AG20443 (cell line): Measurements from ENCODE around the gene PCP4L1.
"Not testable (repeated sequence)": the region's sequence is repeated elsewhere in the genome, so short reads cannot be mapped to it uniquely, and the experiment has no call there.

ENCODE experiments used
- DNase-seq: peaks from one replicate; pipeline ENCODE4 v3.0.0; 2012; ENCODE audit warnings: low spot score, mixed read lengths

PCP4L1 gene

DNA sequence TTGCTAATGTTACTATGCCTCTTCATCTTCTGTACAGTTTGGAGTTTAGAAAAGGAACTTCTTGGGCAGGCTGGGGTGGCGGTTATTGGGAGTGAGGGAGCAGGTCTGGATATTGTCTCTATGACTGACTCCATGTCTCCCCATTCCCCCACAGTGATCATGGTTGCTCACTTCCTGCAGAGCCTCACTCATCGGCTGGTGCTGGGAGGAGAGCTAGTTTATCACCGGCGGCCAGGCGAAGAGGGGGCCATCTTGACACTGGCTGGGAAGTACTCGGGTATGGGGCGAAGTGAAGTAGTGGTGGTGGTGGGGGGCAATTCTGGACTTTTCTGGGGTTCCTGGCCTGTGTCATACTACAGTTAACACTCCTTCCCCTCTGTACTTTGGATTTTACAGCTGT lies 30.5 kb upstream of the PCP4L1 start:
- DNase-seq, result no peak

DNA sequence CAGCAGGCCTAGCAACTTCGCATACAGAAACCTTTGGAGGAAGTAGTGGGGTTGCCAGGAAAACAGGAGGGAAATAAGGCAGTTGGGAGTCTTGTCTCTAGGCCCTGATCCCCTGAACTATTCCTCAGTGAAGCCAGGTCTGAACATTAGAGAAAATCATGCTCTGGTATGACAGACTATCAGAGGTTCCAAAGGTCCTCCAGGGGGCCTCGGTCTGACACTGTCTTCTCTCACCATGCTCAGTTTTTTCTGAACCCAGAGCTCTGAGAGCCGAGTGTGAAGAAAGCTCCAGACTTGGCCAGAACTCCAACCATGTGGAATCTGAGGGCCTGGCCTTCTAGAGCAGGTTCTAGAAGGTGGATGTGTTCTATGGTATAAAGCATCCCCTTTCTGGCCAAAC lies 28.6 kb upstream of the PCP4L1 start:
- no peak for DNase-seq

DNA sequence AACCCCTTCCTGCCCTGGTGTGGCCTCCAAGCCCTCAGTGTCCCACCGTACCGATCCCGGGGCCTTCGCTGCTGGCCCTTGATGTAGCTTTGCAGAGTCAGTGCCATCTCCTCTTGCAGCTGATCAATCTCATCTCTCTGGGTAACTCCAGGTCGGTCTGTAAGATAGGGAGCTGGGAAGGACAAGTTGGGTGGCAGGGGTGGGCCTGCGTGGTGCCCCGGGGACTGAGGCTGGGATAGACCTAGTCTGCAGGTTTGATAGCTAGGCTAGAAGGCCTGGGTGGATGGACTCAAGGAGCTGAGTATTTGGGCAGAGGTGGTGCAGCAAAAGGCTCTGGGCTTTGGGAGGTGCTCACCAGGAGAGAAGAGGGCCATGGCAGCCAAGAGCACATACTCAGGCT lies 27.8 kb upstream of the PCP4L1 start:
- DNase-seq, result no peak

DNA sequence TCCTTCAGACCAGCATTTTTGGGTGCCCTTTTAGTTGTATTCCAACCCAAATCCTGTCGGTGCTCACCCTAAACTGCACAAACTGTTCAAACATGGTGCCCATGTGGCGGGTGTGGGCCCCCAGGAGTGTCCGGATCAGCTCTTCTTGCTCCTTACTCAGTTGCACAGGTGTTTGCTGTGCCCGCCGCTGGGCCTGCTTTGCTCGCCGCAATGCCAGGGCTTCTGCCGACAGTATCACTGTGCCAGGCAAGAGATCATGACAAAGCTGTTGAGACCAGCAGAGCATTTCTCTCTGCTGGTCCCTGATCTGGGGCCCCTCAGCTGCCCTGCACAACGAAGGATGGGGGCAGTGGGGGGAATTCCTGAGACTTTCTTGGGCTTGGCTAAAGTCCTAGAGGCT lies 25.4 kb upstream of the PCP4L1 start:
- no peak for DNase-seq

DNA sequence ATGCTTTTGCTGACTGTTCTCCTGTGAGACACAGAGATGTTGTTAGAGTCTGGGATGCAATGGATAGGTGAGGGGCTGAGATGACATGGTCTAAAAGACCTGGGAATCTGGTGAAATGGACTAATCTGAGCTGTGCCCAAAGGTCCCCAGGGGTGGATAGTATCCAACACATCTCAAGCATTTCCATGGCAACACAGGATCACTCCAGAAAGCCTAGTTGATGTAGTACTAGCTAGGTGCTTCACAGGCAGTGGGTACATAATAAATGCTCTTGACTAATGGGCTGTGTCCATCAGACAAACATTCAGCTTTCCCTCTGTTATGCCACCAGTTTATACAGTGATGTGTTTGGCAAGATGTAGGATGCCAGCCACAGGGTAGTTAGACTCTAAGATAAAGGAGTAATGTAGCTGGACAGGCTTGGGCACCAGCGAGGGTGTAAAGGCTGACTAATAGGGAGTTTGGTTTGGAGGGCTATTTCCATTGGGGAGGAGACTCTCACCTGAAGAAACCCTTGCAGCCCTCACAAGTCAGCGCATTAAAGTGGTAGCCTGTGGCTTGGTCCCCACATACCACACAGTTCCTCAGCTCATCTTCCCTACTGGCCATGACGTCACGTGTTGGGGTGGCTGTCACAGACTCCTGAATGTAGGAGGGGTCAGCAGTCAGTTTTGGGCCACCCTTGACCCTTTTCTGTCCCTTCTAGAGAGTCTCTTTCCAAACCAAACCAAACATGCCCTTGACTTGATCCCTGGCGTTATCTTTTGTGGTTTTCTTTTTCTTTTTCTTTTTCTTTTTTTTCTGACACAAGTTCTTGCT lies 22.4 kb upstream of the PCP4L1 start:
- DNase-seq, result no peak

- peak; percentile 58 for DNase-seq
These were observed 20.5 kb upstream of the PCP4L1 start, which contains the start of gene NR1I3 for GRCh38 chr1:161238039-161238473. TSS of gene NR1I3 (minus strand) at chr1:161238203. CDS start at chr1:161236565, 1,638 bp downstream.

GRCh38 chr1:161241682-161242081 lies 16.9 kb upstream of the PCP4L1 start:
- no peak for DNase-seq

DNA sequence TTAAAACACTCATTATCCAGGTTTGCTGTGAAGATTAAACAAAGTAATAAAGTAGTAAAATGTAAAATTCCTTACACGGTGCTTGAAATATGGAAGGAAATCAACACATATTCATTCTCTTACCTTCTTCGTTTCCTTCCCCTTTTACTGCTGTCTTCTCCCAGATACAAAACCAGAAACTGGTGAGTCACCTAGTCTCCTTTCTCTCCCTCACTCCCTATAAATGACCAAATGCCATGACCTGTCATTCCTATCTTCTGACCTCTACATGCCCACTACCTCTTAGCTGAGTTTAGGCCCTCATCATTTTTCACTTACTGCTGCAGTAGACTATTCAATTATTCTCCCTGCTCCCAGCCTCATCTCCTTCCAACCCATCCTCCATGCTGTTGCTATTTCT lies 16.2 kb upstream of the PCP4L1 start:
- no peak for DNase-seq

DNA sequence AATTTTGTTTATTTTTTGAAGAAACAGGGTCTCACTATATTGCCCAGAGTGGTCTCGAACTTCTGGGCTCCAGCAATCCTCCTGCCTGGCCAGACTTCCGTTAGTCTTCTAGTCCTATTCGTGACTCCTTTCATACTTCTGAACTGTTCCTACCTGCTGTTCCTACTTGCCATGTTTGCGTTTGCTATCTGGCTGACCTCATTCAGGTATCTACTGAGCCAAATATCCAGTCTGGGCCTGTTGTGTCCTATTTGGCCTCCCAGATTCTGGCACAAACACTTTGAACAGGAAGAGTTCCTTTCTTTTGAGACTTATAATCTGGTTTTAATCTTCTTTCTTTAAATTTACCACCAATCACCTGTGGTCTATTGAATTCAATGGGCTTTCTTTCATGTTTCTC lies 13.7 kb upstream of the PCP4L1 start:
- no peak for DNase-seq

- not testable (repeated sequence) for DNase-seq
These were observed 8.4 kb upstream of the PCP4L1 start for GRCh38 chr1:161250100-161250499.

- no peak for DNase-seq
These were observed 7.7 kb upstream of the PCP4L1 start for GRCh38 chr1:161250829-161251228.

- DNase-seq, result no peak
These were observed 7.0 kb upstream of the PCP4L1 start for GRCh38 chr1:161251579-161251978.

- DNase-seq, result not testable (repeated sequence)
These were observed 3.2 kb upstream of the PCP4L1 start for GRCh38 chr1:161255302-161255701.

DNA sequence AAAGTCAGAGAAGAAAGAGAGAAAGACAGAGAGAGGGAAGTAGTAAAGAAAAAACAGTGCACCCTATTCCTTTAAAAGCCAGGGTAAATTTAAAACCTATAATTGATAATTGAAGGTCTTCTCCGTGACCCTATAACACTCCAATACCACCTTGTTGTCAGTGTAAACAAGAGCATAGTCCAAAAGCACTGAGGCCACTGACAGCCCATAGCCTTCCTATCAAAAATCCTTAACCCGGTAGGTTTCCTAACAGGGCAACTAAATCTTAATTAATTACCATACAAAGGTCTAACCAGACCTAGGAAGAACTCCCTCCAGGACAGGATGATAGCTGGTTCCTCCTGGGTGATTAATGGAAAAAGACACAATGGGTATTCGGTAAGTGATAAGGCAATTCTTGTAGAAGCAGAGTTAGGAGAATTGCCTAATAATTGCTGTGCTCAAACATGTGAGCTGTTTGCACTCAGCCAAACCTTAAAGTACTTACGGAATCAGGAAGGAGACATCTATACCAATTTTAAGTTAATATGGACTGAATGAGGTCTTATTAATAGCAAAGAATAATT lies 2.5 kb upstream of the PCP4L1 start:
- not testable (repeated sequence) for DNase-seq

- DNase-seq, result not testable (repeated sequence)
These were observed 1.4 kb upstream of the PCP4L1 start for GRCh38 chr1:161257109-161257508.

- no peak for DNase-seq
These were observed 779 bp downstream of the PCP4L1 start for GRCh38 chr1:161259345-161259702.

- no peak for DNase-seq
These were observed 1.2 kb downstream of the PCP4L1 start for GRCh38 chr1:161259765-161260164.

- no peak for DNase-seq
These were observed 2.1 kb downstream of the PCP4L1 start for GRCh38 chr1:161260376-161261260.

- no peak for DNase-seq
These were observed 3.0 kb downstream of the PCP4L1 start for GRCh38 chr1:161261261-161262235.

- no peak for DNase-seq
These were observed 6.8 kb downstream of the PCP4L1 start for GRCh38 chr1:161265305-161265704.

DNA sequence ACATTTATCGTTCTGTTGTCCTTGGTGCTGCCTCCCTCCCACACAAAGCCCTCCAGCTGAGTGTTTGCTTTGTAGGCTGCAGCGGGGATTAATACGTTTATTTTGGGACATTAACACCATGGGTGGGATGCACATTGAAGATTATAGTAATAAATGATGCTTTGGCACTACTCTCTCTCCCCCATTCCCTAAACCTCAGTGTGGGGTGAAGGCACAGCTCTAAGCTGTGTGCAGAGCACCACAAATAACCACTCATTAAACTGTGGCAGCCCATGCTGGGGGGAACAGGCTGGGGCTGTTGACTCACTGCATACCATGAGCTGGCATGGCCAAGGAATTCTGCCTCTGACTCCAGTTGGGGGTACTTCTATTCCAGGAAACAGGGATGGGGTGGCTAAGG lies 7.7 kb downstream of the PCP4L1 start:
- peak; percentile 30 for DNase-seq
